GM10847 (cell line): ENCODE results near the gene ZBTB7C.

ENCODE experiments used
- POLR2A ChIP-seq: IDR thresholded peaks from 2 replicates; pipeline ENCODE4 v1.6.1; 2011; ENCODE audit not compliant: insufficient read length; ENCODE audit errors: extremely low read depth

Gene ZBTB7C

DNA sequence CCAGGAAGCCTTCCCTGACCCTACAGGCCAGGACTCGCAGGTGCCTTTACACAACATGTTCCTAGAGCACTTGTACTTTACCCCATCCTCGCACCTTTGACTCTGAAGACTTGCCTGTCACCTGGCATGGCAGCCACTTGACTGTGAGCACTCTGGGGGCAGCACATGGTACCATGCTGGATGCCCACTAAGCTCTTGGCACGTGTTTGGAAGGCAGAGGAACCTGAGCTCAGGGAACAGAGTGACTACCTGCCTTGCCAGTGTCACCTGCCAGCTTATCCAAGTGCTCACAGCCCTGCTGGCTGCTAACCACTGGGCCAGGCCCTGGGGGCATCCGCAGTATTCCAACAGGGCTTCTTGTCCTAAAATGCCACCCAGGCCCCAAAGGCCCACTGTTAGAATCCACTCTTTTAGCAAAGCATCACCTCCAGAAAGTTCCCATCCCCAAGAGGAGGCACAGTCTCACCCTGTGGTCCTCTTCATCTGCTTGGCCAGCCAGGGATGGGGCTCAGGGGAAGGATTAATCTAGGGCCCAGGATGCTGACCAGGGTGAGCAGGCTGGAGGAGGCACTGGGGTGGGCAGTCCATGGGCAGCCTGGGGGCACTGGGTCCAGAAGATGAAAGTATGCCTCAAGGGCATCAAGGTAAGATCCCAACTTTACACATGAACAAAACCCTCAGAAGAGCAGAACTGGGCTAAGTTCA lies 57.0 kb downstream of the ZBTB7C start:
- TF ChIP-seq POLR2A, result no peak

DNA sequence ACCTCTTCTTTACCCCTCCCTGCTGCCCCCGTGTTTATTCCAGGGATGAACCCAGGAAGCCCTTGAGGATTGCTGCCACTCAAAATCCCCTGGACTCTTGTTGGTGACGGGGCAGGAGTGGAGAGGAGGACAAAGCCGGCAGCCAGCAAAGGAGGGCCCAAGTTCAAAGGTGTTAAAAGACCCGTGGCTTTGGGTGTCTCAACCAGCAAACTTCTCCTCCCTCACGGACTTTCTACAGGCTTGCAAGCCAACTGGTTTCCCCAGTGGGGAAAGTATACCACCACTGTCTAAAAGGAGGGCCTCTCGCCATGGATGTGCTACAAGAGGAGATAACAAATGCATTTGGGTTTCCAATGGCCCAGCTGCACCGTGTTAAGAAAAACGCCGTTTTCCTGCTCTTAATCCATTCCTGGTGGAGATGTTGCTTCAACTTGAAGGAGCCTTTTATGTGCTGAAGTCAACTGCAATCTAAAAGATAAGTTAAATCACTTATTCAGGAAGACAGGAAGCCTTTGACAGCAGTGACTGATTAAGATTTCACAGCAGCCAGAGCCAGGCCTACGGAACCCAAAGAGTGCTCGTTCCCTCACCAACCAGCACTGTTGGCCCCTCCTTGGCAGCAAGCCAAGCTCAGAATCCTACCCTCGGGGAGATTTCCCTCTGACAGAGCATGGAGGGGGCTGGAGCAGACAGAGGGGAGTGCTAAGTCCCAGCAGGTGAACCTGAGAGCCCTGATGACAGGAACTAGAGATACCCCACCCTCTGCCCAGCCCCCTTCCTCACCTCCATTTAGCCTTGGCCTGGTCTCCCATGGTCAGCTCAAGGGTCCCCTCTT lies 57.8 kb downstream of the ZBTB7C start:
- TF ChIP-seq POLR2A, result no peak

DNA sequence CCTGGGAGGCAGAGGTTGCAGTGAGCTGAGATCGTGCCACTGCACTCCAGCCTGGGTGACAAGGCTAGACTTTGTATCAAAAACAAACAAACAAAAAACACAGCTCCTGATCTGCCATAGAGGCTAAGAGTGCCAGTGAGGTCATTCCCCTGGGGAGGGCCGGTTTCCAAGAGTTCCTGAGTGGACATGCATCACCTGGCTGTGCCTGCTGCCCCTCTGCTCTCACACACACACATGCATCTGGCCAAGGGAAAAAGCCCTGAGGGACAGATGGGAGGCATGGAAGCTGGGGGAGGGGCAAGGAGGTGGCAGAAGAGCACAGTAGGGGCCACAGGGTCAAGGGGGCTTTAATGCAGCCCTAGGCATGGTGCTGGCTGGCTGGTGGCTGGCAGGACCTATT lies 60.4 kb downstream of the ZBTB7C start:
- no peak for TF ChIP-seq POLR2A

DNA sequence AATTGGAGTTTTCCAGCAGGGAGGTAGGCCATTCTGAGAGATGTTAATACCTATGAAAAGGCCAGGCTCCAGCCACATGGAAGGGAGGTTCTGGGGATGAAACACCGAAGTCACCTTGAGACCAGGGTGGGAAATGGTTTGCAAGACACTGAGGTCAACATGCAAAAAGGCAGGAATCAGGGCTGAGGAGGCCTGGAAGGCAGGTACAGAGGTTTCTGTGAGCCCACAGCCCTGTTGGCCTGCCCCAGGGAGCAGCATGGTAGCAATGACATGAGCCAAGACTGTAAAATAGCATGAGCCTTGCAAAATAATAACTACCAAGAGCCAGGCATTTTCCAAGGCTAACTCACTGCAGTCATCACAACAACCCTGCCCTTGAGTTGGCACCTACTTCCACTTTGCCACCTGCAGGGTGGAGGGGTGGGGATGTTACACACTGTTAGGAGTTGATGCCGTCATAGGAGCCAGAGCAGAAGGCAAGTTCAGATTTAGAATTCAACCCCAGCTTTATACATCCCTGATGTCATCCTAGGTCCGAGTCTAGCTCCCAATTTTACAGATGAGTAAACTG lies 61.3 kb downstream of the ZBTB7C start:
- no peak for TF ChIP-seq POLR2A

DNA sequence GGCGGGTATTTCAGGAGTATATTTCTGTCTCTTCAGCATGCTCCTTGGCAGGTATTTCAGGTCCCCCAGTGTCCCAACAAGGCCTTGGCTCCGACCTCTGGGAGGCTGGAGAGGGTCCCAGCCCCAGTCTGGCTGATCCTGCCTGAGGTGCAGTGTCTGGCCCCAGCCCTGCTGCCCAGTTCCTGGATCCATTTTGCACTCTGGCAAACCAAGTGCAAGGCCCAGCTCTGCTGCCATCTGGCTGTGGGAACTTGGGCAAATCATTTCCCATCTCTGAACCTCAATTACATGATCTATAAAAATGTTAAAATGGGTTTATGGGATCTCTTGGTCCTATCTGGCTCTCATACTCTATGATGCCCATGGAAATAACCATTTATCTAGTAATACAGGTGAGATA lies 63.6 kb downstream of the ZBTB7C start:
- TF ChIP-seq POLR2A, result no peak

DNA sequence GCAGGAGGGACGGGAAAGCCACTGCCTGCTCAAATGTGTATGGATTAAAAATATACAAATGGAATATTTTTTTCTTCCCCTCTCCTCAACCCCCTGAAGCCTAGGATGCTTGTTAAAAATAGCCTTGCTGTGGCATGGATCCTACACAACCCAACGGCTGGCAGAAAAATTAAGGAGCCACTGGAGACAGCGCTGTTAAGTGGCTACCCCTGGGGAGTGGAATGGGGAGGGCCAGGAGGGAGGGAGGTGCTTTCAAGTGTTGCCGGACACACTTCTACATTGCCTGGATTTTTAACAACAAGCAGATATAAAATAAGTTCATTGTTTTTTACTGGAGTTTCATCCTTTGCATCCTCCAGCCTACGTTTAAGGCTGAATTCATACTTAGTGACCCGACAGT lies 66.6 kb downstream of the ZBTB7C start:
- TF ChIP-seq POLR2A, result no peak

DNA sequence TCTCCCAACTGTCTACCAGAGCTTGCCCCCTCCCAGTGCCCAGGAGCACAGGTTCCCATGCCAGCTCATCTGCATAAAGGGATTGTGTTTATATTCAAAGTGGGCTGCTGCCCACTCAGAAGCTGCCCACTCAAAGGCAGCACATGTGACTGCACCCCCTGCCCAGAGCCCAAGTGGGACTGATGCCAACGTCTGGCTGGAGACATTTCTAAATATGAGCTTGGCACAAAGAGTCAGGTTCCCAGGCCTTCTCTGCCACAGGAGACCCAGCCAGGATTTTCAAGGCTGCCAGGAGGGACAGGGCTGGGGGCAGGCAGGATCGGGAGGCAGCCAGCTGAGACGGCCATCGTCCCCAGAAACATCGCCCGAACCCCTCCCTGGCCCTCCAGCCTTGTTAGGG lies 67.1 kb downstream of the ZBTB7C start:
- no peak for TF ChIP-seq POLR2A

DNA sequence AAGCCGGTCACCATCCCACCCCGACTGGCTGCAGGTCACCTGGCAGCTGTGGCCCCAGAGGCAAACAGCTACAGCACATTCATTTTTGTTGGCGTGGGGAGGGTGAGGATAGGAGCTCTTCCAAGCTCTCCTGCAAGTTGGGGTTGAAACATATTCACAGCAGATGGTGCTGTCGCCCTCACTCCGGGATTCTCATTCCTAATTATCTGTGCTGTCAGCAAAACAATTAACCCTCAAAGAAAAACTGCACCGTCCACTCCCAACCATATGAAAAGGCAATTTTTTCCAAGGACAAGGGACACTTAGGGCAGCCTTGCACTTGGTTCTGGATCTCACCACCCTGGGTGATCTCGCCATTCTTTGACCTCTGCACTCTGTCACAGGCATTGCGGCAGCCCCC lies 68.6 kb downstream of the ZBTB7C start:
- TF ChIP-seq POLR2A, result no peak

DNA sequence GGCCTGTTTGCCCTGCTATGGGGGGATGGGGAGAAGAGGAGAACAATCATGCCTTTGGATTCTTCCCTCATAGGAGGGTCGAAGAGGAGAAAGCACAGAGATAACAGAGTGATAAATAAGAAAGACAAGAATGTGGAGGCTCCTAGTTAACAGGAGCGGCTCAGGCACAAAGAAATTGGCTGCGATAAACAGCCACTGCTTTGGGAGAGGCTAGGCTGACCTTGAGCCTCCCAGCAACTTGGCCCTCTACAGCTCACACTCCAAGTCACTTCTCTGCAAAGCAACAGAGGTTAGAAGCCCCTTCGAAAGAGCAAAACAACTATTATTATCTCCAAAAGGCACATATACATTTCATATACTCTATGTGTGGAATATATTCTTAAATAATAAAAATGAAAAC lies 69.5 kb downstream of the ZBTB7C start:
- TF ChIP-seq POLR2A, result no peak

DNA sequence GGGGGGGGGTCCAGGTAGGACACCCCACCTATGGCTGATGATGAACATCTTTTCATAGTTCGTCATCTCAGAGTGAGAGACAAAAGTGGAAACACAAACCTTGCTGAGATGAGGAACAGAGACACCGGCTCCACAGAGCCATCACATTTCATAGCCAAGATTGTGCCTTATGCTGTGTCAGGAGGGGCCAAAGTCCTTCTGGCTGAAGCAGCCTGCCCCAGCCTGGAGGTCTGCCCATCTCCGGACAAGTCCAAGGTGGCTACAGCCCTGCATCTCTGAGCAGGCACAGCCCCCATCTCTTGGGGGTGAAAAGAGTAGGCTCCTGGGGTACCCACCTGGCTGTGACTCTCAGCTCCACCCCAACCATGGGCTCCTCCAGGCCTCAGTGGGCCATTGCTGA lies 70.3 kb downstream of the ZBTB7C start:
- no peak for TF ChIP-seq POLR2A

DNA sequence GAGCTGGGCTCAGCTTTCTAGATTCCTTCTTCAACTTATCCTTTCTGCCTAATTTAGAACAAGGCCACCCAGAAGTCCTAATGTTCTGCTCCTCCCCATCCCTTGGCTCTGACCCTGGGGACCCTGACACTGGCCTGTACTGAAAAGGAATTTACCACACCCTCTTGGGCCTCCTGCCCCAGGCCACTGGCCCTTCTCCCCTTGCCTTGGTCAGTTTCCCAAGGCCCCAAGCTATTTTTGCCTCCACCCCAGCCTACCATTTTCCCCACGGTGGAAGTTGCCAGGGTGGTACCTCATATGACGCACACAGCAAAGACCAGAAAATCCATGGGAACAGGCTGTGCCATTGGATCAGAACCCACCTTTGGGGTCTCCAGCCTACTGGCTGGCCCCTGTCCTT lies 72.1 kb downstream of the ZBTB7C start:
- no peak for TF ChIP-seq POLR2A

DNA sequence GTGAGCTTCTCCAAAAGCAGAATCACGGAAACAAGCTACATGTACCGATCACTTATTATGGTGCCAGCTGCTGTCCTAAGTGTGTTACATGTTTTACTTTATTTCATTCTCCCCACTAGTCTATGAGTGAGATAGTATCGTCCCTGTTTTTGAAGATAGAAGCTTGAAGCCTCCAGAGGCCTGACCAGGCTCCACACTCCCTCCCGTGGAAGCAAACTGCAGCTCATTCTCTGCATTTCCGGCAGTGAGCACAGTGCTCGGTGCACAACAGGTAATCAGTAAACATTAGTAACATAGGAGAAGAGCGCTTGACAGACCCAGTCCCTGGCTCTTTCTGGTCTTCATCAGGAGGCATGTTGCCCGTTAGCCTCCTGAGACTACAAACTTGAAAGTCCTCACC lies 72.9 kb downstream of the ZBTB7C start:
- no peak for TF ChIP-seq POLR2A

DNA sequence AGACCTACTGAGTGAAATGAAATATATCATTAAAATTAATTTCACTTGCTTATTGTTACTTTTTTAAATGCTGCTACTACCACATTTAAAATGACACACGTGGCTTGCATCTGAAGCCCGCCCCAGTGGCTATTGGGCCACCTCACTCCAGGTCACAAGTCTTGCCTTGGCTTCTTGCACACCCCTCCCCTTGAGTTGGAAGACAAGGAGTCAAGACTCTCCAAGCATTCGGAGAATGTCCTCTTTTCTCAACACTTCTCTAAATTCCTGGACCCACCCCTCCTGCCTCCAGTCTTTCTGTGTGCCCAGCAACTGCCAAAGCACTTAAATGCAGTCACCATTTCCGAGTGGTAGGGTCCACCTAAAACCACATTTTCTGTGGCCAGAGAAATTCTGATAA lies 73.4 kb downstream of the ZBTB7C start:
- no peak for TF ChIP-seq POLR2A

DNA sequence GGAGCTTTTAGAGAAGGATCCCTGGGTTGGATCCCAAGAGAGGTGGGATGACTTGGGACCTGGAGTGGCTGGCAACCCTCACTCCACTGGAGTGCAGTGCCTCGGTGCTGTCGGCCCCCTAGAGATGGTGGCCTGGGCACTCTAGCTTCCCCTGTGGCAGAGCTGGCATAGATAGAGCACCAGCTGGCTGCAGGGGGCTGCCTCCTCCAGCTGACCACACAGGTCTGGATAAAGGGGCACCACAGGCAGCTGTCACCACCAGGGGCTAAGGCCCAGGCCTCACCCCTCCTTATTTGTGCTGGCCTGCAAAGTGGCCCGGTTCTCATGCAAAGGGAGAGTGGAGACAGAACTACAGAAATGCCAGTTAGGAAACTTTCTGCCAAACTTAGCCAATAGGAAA lies 74.3 kb downstream of the ZBTB7C start:
- no peak for TF ChIP-seq POLR2A

DNA sequence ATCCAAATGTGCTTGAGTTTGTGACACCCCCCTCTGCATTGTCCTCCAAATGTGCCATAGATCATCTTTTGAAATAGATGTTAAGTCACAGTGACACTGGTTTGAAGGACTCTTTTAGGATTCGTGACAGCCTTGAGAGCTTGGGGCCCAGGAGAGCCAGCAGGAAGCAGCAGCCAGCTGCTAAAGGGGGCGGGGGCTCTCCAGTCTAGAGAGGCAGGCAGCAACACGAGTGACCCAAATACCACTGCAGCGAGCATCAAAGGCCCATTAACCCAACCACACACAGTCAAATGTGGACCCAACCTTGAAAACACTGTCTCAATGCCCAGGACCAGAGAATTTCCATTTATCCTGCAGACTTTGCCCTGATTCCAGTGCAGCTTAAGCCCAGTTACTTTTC lies 75.6 kb downstream of the ZBTB7C start:
- no peak for TF ChIP-seq POLR2A
